Nephron progenitor cell (in vitro differentiated cells): ENCODE measurements around the gene MARK1.

Experiments used
- DNase-seq: peaks from one replicate; pipeline ENCODE4 v3.0.0; 2021
- H3K27ac Mint-ChIP-seq: 2 replicates; pipeline ENCODE4 v1.8.0; 2021; ENCODE audit warnings: mild to moderate bottlenecking, moderate library complexity, mixed read lengths
- H3K27me3 Mint-ChIP-seq: 2 replicates; pipeline ENCODE4 v1.8.0; 2021; ENCODE audit warnings: mild to moderate bottlenecking, low read depth, mixed read lengths; ENCODE audit not compliant: poor library complexity
- H3K36me3 Mint-ChIP-seq: 2 replicates; pipeline ENCODE4 v1.8.0; 2021; ENCODE audit warnings: low read depth, mixed read lengths
- H3K4me1 Mint-ChIP-seq: 2 replicates; pipeline ENCODE4 v1.8.0; 2021; ENCODE audit warnings: mixed read lengths
- H3K4me3 Mint-ChIP-seq: 2 replicates; pipeline ENCODE4 v1.8.0; 2021; ENCODE audit warnings: mild to moderate bottlenecking, moderate library complexity, mixed read lengths
- H3K9me3 Mint-ChIP-seq: 2 replicates; pipeline ENCODE4 v1.8.0; 2021; ENCODE audit warnings: mild to moderate bottlenecking, moderate library complexity, mixed read lengths
- TF ChIP-seq, protein P1 (sequence below): fragments of 200-600 bp; sonication (generic); IDR thresholded peaks from 2 replicates; pipeline ENCODE4 v1.5.0; 2021; ENCODE audit warnings: antibody characterized with exemption

Gene MARK1

GRCh38 chr1:220529521-220530020 lies 1.6 kb downstream of the MARK1 start:
- Mint-ChIP-seq H3K27me3 (peaks cover 29% of the 10 kb centered on the region), H3K27ac (no peak overlapping the region), H3K36me3 (peaks cover 18% of the 10 kb centered on the region), H3K4me1 (peaks cover 24% of the 10 kb centered on the region), H3K9me3 (peaks cover 18% of the 10 kb centered on the region), H3K4me3 (peak overlapping the region; percentile 91)
- TF ChIP-seq, protein P1, sequence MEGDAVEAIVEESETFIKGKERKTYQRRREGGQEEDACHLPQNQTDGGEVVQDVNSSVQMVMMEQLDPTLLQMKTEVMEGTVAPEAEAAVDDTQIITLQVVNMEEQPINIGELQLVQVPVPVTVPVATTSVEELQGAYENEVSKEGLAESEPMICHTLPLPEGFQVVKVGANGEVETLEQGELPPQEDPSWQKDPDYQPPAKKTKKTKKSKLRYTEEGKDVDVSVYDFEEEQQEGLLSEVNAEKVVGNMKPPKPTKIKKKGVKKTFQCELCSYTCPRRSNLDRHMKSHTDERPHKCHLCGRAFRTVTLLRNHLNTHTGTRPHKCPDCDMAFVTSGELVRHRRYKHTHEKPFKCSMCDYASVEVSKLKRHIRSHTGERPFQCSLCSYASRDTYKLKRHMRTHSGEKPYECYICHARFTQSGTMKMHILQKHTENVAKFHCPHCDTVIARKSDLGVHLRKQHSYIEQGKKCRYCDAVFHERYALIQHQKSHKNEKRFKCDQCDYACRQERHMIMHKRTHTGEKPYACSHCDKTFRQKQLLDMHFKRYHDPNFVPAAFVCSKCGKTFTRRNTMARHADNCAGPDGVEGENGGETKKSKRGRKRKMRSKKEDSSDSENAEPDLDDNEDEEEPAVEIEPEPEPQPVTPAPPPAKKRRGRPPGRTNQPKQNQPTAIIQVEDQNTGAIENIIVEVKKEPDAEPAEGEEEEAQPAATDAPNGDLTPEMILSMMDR: no peak
- no peak for DNase-seq

DNA sequence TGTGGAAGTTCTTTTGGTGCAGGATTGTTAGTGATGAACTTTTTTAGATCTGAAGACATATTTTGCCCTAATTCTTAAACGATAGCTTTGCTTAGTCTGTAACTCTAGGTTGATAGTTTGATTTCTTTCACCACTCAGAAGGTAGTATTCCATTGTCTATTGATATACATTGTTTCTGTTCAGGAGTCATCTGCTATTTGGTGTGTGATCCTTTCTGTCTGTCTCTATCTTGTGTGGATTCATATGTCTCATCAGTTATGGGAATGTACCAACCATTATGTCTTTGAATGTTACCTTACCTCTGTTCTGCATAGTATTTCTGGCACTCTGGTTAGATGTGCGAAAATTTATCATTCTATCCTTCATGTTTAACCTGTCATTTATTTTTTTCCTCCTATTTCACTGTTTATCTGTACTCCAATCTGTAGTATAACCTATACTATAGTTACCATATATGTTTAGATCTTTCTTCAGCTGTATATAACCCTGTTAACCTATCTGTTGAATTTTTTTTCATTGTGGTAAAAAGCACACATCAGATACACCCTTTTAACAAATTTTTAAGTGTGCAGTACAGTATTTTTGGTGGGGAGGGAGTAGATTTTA lies 5.7 kb downstream of the MARK1 start:
- TF ChIP-seq, protein P1: no peak
- Mint-ChIP-seq H3K4me3 (no peak overlapping the region), H3K9me3 (peaks cover 36% of the 10 kb centered on the region), H3K27ac (no peak overlapping the region), H3K27me3 (no peaks in the 10 kb centered on the region), H3K4me1 (peaks cover 14% of the 10 kb centered on the region), H3K36me3 (peaks cover 36% of the 10 kb centered on the region)
- no peak for DNase-seq

DNA sequence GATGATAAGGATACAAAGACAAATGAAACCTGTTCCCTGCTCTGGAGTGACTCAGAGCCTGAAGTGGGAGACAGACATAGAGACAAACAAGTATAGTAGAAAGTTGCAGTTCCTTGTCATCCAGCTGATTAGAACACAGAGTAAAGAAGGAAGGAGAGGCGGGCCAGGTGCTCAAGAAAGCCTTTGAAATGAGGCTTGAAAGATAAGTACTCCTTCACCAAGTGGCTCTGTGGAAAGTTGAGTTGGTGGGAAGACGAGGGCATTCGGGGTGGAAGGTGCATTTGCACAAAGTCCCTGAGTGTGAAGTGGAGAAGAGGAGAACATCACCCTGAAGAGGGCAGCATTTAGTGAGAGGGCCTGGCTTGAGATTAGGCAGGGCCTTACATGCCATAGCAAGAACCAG lies 17.0 kb downstream of the MARK1 start:
- Mint-ChIP-seq H3K4me1 (peaks cover 15% of the 10 kb centered on the region), H3K36me3 (peaks cover 24% of the 10 kb centered on the region), H3K27ac (no peak overlapping the region), H3K27me3 (no peaks in the 10 kb centered on the region), H3K4me3 (no peak overlapping the region), H3K9me3 (peaks cover 5% of the 10 kb centered on the region)
- no peak for DNase-seq
- TF ChIP-seq, protein P1: no peak

GRCh38 chr1:220550811-220551399 lies 23.0 kb downstream of the MARK1 start:
- Mint-ChIP-seq H3K27me3 (no peaks in the 10 kb centered on the region), H3K36me3 (peaks cover 7% of the 10 kb centered on the region), H3K9me3 (no peaks in the 10 kb centered on the region), H3K4me3 (no peak overlapping the region), H3K4me1 (no peaks in the 10 kb centered on the region), H3K27ac (no peak overlapping the region)
- no peak for DNase-seq
- TF ChIP-seq, protein P1: no peak

DNA sequence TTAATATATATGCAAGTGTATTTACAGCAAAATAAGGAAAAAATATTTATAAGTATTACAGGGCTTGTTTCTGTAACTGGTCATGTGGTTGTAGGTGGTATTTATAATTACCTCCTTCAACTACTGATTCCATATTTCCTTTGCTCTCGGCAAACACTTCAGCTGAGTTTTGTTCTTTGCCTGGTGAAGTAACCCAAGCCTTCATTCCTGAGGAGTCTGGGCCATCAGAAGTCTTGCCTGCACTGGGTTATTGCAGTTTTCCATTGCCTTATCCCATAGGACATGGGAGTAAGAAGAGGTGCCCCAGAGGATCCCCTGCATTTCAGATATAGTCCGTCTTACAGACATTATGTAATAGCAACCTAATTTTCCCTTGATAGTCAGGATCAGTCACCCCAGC lies 23.8 kb downstream of the MARK1 start:
- Mint-ChIP-seq H3K36me3 (peaks cover 4% of the 10 kb centered on the region), H3K4me1 (no peaks in the 10 kb centered on the region)
- TF ChIP-seq, protein P1: no peak

More for the DNA sequence above, 23.8 kb downstream of the MARK1 start:
- Mint-ChIP-seq H3K9me3 (no peaks in the 10 kb centered on the region), H3K4me3 (no peak overlapping the region), H3K27ac (no peak overlapping the region), H3K27me3 (no peaks in the 10 kb centered on the region)
- DNase-seq: no peak
